K562 (cell line): ENCODE results near the gene LDOC1.

Source experiments
- ATF3 ChIP-seq, 2 experiments: fragments of 450-650 bp in 1 of 2; sonication (generic) in 1 of 2; formaldehyde crosslinking in 1 of 2; IDR thresholded peaks in 1 of 2; conservative IDR thresholded peaks in 1 of 2; 2 replicates each; pipeline versions ENCODE4 v1.6.1 to v1.8.1; 2016 to 2023; ENCODE audit warnings: mild to moderate bottlenecking in 2 of 2, moderate library complexity in 2 of 2, inconsistent platforms in 1 of 2, missing genetic modification reagents in 1 of 2
- CTCF ChIP-seq, 3 experiments: IDR thresholded peaks in 2 of 3; conservative IDR thresholded peaks in 1 of 3; 2 replicates each; pipeline ENCODE4 v1.5.1; 2011 to 2012; ENCODE audit warnings: low read length in 3 of 3, mild to moderate bottlenecking in 3 of 3, control low read depth in 2 of 3, improper control_type of control experiment in 1 of 3, inconsistent platforms in 1 of 3, low read depth in 1 of 3, mixed read lengths in 1 of 3, moderate library complexity in 1 of 3; ENCODE audit not compliant: insufficient read depth in 2 of 3
- FOXP1 ChIP-seq: sonication (generic); formaldehyde crosslinking; IDR thresholded peaks from 2 replicates; pipeline ENCODE4 v1.8.0; 2022; ENCODE audit warnings: mild to moderate bottlenecking, missing genetic modification reagents
- JUN ChIP-seq, 2 experiments: sonication (generic) in 1 of 2; formaldehyde crosslinking in 1 of 2; IDR thresholded peaks; 2 replicates each; pipeline versions ENCODE4 v1.6.1 to v1.8.0; 2012 to 2022; ENCODE audit warnings: borderline replicate concordance in 2 of 2, mild to moderate bottlenecking in 2 of 2, improper control_type of control experiment in 1 of 2, low read depth in 1 of 2, low read length in 1 of 2, missing genetic modification reagents in 1 of 2
- JUND ChIP-seq, 2 experiments: IDR thresholded peaks; 2 replicates in 1 of 2; 3 replicates in 1 of 2; pipeline ENCODE4 v1.6.1; 2011; ENCODE audit warnings: borderline replicate concordance in 2 of 2, low read depth in 2 of 2, low read length in 2 of 2, improper control_type of control experiment in 1 of 2, missing biosample characterization in 1 of 2, missing genetic modification characterization in 1 of 2, missing genetic modification reagents in 1 of 2
- MTA2 ChIP-seq: fragments of 450-650 bp; IDR thresholded peaks from 2 replicates; pipeline ENCODE4 v1.6.1; 2016; ENCODE audit warnings: low read depth
- NR2F6 ChIP-seq: fragments of 450-650 bp; formaldehyde crosslinking; IDR thresholded peaks from 2 replicates; pipeline ENCODE4 v1.4.0; 2020; ENCODE audit warnings: mild to moderate bottlenecking
- PTTG1 ChIP-seq: fragments of 450-650 bp; IDR thresholded peaks from 2 replicates; pipeline ENCODE4 v1.6.1; 2016; ENCODE audit warnings: low read depth, mild to moderate bottlenecking, missing genetic modification characterization, missing compliant biosample characterization
- SAP30 ChIP-seq: fragments of 200-600 bp; sonication (generic); IDR thresholded peaks from 2 replicates; pipeline ENCODE4 v1.6.1; 2012; ENCODE audit warnings: borderline replicate concordance, low read depth, mild to moderate bottlenecking, moderate library complexity, low read length, control low read depth, inconsistent platforms; ENCODE audit not compliant: insufficient read depth, poor library complexity, severe bottlenecking
- USF2 ChIP-seq: sonication (generic); formaldehyde crosslinking; IDR thresholded peaks from 2 replicates; pipeline ENCODE4 v1.5.0; 2020; ENCODE audit warnings: missing genetic modification reagents
- ZNF253 ChIP-seq: fragments of 250-450 bp; sonication (Bioruptor Pico); conservative IDR thresholded peaks from 2 replicates; pipeline ENCODE4 v1.6.1; 2021; ENCODE audit warnings: mild to moderate bottlenecking

GRCh38 chrX:141133272-141133671 is 43.7 kb downstream of the LDOC1 start:
- TF ChIP-seq PTTG1 (tag) (no peak), SAP30 (no peak), NR2F6 (CRISPR knock-in tag) (no peak), ZNF253 (CRISPR knock-in tag) (no peak), JUND (IDR thresholded peaks at IDR 0.05; ENCODE audit: borderline replicate concordance, low read depth, low read length) (no peak), JUND (tag; IDR thresholded peaks at IDR 0.05; ENCODE audit: borderline replicate concordance, low read depth, low read length) (no peak), CTCF (IDR thresholded peaks at IDR 0.05 in 2 of 3, conservative IDR thresholded peaks at IDR 0.05 in 1 of 3; ENCODE audit: insufficient read depth in 2 of 3, low read depth in 1 of 3, low read length in 3 of 3) (no peak), FOXP1 (CRISPR knock-in tag) (no peak), ATF3 (IDR thresholded peaks at IDR 0.05) (no peak), ATF3 (CRISPR knock-in tag; conservative IDR thresholded peaks at IDR 0.05) (no peak), JUN (IDR thresholded peaks at IDR 0.05; ENCODE audit: borderline replicate concordance, low read depth, low read length) (no peak), JUN (CRISPR knock-in tag; IDR thresholded peaks at IDR 0.05; ENCODE audit: borderline replicate concordance) (no peak), USF2 (CRISPR knock-in tag) (no peak), MTA2 (no peak)
